HG02571 (cell line): Measurements from ENCODE around the gene PSORS1C2.

Source experiments
- ATAC-seq: cut with Tn5 transposase; IDR thresholded peaks from one replicate; pipeline ENCODE4 v1.9.1; 2021; ENCODE audit warnings: mild to moderate bottlenecking, moderate library complexity; ENCODE audit not compliant: unreplicated experiment

PSORS1C2 gene

GRCh38 chr6:31115941-31116560 is 22.8 kb downstream of the PSORS1C2 start:
- ATAC-seq = no peak

- ATAC-seq = no peak
Observed at GRCh38 chr6:31114970-31115849, 23.7 kb downstream of the PSORS1C2 start.

GRCh38 chr6:31114541-31114878 is 24.4 kb downstream of the PSORS1C2 start, which contains the start of gene PSORS1C1:
PSORS1C1 (plus strand) TSS chr6:31114800; CDS start chr6:31129633, 14,833 bp downstream.
- ATAC-seq = no peak

- no peak for ATAC-seq
Observed at GRCh38 chr6:31113861-31114540, 24.9 kb downstream of the PSORS1C2 start.

GRCh38 chr6:31112478-31112877 is 26.4 kb downstream of the PSORS1C2 start, which contains the start of gene C6orf15:
C6orf15 (minus strand) TSS chr6:31112575; CDS start chr6:31112555, 20 bp downstream.
- no peak for ATAC-seq

GRCh38 chr6:31111712-31112111 is 27.2 kb downstream of the PSORS1C2 start:
- no peak for ATAC-seq

- ATAC-seq = no peak
Observed at GRCh38 chr6:31110825-31111582, 27.9 kb downstream of the PSORS1C2 start.

GRCh38 chr6:31107052-31107451 is 31.8 kb downstream of the PSORS1C2 start:
- no peak for ATAC-seq

- ATAC-seq = no peak
Observed at GRCh38 chr6:31103136-31103535, 35.7 kb downstream of the PSORS1C2 start.

- ATAC-seq = no peak
Observed at GRCh38 chr6:31098449-31098938, 40.4 kb downstream of the PSORS1C2 start.

- no peak for ATAC-seq
Observed at GRCh38 chr6:31096656-31097055, 42.2 kb downstream of the PSORS1C2 start.

- ATAC-seq = no peak
Observed at GRCh38 chr6:31096215-31096614, 42.7 kb downstream of the PSORS1C2 start.

GRCh38 chr6:31094389-31094881 is 44.4 kb downstream of the PSORS1C2 start:
- ATAC-seq = no peak

GRCh38 chr6:31092769-31093505 is 45.9 kb downstream of the PSORS1C2 start:
- ATAC-seq = no peak

GRCh38 chr6:31092238-31092637 is 46.6 kb downstream of the PSORS1C2 start:
- no peak for ATAC-seq

- no peak for ATAC-seq
Observed at GRCh38 chr6:31091680-31092079, 47.2 kb downstream of the PSORS1C2 start.

GRCh38 chr6:31090973-31091364 is 47.9 kb downstream of the PSORS1C2 start:
- ATAC-seq = no peak

GRCh38 chr6:31090275-31090972 is 48.4 kb downstream of the PSORS1C2 start:
- ATAC-seq = no peak
